ENCODE data around the gene CIDEB. TPM values are rescaled to one million over a fixed set of nuclear protein-coding genes. Genes with fewer than 3 reads are reported as not detected.

The CIDEB gene
- total RNA-seq, 4 donors from 2014 or later, result 6.7 to 168 (median 23.6) TPM

DNA sequence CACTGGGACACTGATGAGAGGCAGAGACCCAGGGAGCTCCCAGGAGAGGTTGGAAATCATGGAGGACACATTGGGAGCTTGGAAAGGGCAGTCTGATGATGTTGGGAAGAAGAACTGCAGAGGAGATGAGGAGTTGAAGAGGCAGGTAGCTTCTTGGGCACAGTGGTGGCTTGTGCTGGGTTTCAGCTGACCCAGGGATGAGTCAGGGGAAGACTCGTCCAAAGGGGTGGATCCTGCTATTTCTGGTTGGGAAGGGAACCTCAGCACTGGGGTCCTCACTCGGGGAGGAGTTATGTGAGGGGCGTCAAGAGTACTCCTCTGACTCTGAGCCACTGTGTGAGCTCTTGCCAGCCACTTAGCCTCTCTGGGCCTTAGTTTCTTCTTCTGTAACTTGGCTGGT is 15.6 kb upstream of the CIDEB start:
- WGBS, 2 donors (ENCODE audit: low coverage in 1 of 2), result 63% methylated on average over 3 of the region's 3 CpGs; no CpG with 5 or more reads in 1 of the 2 donors
- Histone ChIP-seq H3K4me1 (peaks cover 0 to 6% (median 0%) of the 10 kb centered on the region in 4 donors), H3K27me3 (peaks cover 8% of the 10 kb centered on the region), H3K27ac (no peak overlapping the region), H3K9me3 (no peaks in the 10 kb centered on the region), H3K36me3 (no peaks in the 10 kb centered on the region), H3K4me3 (no peak overlapping the region)
- DNase-seq, result no peak
- intact Hi-C loops (cut with DNase I; ENCODE audit: low total_unique reads) (no loop called here), in situ Hi-C loops (cut with MboI; ENCODE audit: low pct_ligation_motif_present in 1 of 4, low pct_unique_long_range_greater_than_20kb in 1 of 4, low sequenced_read_pairs in 3 of 4) (no loop called here)
- TF ChIP-seq, protein P1, sequence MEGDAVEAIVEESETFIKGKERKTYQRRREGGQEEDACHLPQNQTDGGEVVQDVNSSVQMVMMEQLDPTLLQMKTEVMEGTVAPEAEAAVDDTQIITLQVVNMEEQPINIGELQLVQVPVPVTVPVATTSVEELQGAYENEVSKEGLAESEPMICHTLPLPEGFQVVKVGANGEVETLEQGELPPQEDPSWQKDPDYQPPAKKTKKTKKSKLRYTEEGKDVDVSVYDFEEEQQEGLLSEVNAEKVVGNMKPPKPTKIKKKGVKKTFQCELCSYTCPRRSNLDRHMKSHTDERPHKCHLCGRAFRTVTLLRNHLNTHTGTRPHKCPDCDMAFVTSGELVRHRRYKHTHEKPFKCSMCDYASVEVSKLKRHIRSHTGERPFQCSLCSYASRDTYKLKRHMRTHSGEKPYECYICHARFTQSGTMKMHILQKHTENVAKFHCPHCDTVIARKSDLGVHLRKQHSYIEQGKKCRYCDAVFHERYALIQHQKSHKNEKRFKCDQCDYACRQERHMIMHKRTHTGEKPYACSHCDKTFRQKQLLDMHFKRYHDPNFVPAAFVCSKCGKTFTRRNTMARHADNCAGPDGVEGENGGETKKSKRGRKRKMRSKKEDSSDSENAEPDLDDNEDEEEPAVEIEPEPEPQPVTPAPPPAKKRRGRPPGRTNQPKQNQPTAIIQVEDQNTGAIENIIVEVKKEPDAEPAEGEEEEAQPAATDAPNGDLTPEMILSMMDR (IDR thresholded peaks at IDR 0.05), result no peak
- TF ChIP-seq POLR2AphosphoS5 (IDR thresholded peaks at IDR 0.05) (no peak), EP300 (IDR thresholded peaks at IDR 0.05; ENCODE audit: low read depth) (no peak), POLR2A (IDR thresholded peaks at IDR 0.05) (no peak)

DNA sequence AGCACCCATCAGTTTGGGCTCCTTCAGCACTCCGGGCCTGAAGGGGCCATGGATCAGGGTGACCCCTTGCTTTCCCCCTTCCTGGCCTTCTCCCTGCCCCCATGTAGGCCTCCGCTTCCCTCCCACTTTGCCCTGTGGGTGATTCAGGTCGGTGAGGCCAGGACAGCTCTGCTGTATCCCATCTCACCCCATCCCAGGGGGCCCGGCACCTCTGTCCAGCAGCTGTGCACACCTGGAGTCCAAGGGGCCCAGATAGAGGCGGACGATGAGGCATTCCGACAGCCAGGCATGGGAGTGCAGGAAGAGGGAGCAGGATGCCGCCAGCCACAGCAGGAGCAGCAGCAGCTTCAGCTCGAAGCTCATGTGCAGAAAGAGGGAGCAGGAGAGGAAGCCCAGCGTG is 14.9 kb upstream of the CIDEB start:
- Histone ChIP-seq H3K27ac (no peak overlapping the region), H3K27me3 (peaks cover 10% of the 10 kb centered on the region), H3K36me3 (no peaks in the 10 kb centered on the region), H3K4me3 (no peak overlapping the region), H3K4me1 (peaks cover 0 to 6% (median 0%) of the 10 kb centered on the region in 4 donors), H3K9me3 (no peaks in the 10 kb centered on the region)
- TF ChIP-seq, protein P1 (IDR thresholded peaks at IDR 0.05), result no peak
- TF ChIP-seq POLR2A (IDR thresholded peaks at IDR 0.05), result no peak
- no peak for TF ChIP-seq POLR2AphosphoS5 (IDR thresholded peaks at IDR 0.05)
- no peak for TF ChIP-seq EP300 (IDR thresholded peaks at IDR 0.05; ENCODE audit: low read depth)
- no peak for DNase-seq
- 68% methylated on average over 10 of the region's 10 CpGs; no CpG with 5 or more reads in 1 of the 2 donors for WGBS, 2 donors (ENCODE audit: low coverage in 1 of 2)
- intact Hi-C loops (cut with DNase I; ENCODE audit: low total_unique reads) (no loop called here), in situ Hi-C loops (cut with MboI; ENCODE audit: low pct_ligation_motif_present in 1 of 4, low pct_unique_long_range_greater_than_20kb in 1 of 4, low sequenced_read_pairs in 3 of 4) (no loop called here)

DNA sequence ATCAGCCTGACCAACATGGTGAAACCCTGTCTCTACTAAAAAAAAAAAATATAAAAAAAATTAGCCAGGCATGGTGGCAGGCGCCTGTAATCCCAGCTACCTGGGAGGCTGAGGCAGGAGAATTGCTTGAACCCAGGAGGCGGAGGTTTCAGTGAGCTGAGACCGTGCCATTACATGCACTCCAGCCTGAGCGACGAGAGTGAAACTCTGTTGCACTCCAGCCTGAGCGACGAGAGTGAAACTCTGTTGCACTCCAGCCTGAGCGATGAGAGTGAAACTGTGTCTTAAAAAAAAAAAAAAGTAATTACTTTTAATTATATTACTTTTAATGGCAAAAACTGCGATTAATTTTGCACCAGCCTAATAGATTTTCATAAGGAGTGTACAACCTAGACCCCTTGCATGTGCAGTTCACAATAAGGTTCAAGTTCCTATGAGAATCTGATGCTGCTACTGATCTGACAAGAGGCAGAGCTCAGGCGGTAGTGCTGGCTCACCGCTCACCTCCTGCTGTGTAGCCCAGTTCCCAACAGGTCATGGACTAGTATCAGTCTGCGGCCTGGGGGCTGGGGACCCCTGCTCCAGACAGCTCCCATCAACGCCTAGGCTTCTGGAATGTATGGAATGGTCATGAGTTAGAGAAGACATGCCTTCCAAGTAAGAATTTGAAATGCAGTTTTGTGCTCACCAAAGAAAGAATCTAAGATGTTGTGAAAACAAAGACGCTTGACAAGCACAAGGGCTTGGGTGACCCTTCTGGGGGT is 13.6 kb upstream of the CIDEB start:
- Histone ChIP-seq H3K9me3 (no peaks in the 10 kb centered on the region), H3K4me1 (peaks cover 0 to 3% (median 1%) of the 10 kb centered on the region in 4 donors), H3K27me3 (peaks cover 17% of the 10 kb centered on the region), H3K27ac (no peak overlapping the region), H3K4me3 (no peak overlapping the region), H3K36me3 (no peaks in the 10 kb centered on the region)
- 79 to 88% methylated on average over 11 to 14 of the region's 14 CpGs for WGBS, 2 donors (ENCODE audit: low coverage in 1 of 2)
- no peak for TF ChIP-seq POLR2AphosphoS5 (IDR thresholded peaks at IDR 0.05)
- TF ChIP-seq POLR2A (IDR thresholded peaks at IDR 0.05), result no peak
- intact Hi-C loops (cut with DNase I; ENCODE audit: low total_unique reads), result no loop called here
- no peak for DNase-seq
- in situ Hi-C loops (cut with MboI; ENCODE audit: low pct_ligation_motif_present in 1 of 4, low pct_unique_long_range_greater_than_20kb in 1 of 4, low sequenced_read_pairs in 3 of 4), result no loop called here

DNA sequence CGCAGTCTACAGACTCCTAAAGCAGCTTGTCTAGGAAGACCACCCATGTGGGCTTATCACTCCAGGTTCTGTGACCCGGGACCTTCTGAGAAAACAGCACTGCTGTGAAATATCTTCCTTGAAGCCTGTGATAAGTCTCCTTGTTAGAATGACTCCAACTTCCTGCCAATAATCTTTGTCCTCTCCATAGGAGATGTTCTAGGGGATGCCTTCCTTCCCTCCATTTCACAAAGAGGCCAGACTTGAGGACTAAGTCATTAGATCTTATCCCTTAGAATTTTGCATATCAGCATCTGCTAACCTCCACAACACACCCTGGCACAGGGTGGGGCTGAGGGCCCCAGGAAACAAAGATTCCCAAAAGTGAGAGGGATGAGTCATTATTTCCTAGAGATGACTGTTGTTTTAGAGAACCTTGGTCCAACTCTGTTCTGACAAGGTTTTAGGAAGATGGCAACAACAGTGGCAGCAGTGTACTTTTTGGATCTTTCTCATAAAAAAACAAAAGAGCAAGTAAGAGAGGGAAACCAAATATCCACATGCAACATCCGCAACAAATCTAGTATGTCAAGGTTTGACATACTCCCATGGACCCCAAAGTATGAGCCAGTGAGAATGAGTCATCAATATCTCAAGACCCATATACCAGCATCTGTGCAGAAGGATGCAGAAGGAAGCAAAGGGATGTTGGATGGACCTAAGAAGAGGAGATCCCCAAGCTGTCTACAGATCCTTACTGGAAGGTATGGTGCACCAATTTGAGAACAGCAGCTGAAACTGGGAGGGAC is 9.6 kb upstream of the CIDEB start:
- no peak overlapping the region for H3K27ac ChIP-seq
- H3K36me3 ChIP-seq, result no peaks in the 10 kb centered on the region
- TF ChIP-seq POLR2A (IDR thresholded peaks at IDR 0.05), result no peak
- TF ChIP-seq, protein P1 (IDR thresholded peaks at IDR 0.05), result no peak
- DNase-seq, result no peak
- H3K9me3 ChIP-seq, result no peaks in the 10 kb centered on the region
- peaks cover 0 to 31% (median 9%) of the 10 kb centered on the region in 4 donors for H3K4me1 ChIP-seq
- peaks cover 17% of the 10 kb centered on the region for H3K27me3 ChIP-seq
- intact Hi-C loops (cut with DNase I; ENCODE audit: low total_unique reads) (no loop called here), in situ Hi-C loops (cut with MboI; ENCODE audit: low pct_ligation_motif_present in 1 of 4, low pct_unique_long_range_greater_than_20kb in 1 of 4, low sequenced_read_pairs in 3 of 4) (no loop called here)
- H3K4me3 ChIP-seq, result no peak overlapping the region
- WGBS, 2 donors (ENCODE audit: low coverage in 1 of 2), result 85 to 100% methylated on average over 1 to 3 of the region's 3 CpGs
